ENCODE data around the gene SLC2A5.

DNA sequence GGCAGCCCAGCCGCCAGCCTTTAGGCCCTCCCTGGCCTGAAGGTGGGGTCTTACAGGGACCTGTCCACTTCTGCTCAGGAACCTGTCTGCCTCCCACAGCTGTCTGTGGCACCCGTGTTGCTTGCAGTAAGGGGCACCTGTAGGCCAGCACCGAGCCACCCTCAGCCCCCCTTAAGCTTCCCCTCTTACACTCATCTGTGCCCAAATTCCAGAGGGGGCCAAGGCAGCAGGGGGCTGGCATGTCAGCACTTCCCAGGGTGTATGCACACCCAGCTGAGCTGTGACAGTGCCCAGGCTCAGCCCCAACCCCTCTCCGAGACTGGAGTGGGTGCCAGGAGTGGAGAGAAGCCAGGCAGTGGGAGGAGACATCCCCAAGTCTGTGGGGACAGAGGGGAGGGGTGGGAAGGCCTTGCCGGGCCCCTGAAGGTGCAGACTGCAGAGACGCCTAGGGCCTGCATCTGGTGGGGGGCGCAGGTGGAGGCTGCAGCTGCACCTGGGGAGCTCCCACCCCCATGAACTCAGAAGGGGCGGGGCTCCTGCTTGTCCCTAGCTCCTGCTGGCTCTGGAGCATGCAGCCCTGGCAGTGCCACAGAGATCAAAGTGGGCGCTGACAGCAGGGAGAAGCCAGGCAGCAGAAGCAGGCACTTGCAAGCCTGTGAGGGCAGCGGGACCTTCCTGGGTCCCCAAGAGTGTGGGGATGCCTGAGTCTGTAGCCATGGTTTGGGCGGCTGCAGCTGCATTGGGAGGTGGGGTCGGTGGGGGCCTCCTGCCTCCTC, 37.8 kb downstream of the SLC2A5 start:
- no peak for TF ChIP-seq POLR2A (IDR thresholded peaks at IDR 0.05)
- TF ChIP-seq, protein P1, sequence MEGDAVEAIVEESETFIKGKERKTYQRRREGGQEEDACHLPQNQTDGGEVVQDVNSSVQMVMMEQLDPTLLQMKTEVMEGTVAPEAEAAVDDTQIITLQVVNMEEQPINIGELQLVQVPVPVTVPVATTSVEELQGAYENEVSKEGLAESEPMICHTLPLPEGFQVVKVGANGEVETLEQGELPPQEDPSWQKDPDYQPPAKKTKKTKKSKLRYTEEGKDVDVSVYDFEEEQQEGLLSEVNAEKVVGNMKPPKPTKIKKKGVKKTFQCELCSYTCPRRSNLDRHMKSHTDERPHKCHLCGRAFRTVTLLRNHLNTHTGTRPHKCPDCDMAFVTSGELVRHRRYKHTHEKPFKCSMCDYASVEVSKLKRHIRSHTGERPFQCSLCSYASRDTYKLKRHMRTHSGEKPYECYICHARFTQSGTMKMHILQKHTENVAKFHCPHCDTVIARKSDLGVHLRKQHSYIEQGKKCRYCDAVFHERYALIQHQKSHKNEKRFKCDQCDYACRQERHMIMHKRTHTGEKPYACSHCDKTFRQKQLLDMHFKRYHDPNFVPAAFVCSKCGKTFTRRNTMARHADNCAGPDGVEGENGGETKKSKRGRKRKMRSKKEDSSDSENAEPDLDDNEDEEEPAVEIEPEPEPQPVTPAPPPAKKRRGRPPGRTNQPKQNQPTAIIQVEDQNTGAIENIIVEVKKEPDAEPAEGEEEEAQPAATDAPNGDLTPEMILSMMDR (IDR thresholded peaks at IDR 0.05), result no peak

Measured in adrenal gland (tissue), 5 donors.